ENCODE results near the gene FNDC8.
"Not testable (repeated sequence)": the region's sequence is repeated elsewhere in the genome, so short reads cannot be mapped to it uniquely, and the experiment has no call there.

FNDC8 gene

GRCh38 chr17:35097776-35098175 is 23.6 kb upstream of the FNDC8 start:
- no peak for DNase-seq

- no peak for DNase-seq
These were observed 21.5 kb upstream of the FNDC8 start for GRCh38 chr17:35099908-35100307.

DNA sequence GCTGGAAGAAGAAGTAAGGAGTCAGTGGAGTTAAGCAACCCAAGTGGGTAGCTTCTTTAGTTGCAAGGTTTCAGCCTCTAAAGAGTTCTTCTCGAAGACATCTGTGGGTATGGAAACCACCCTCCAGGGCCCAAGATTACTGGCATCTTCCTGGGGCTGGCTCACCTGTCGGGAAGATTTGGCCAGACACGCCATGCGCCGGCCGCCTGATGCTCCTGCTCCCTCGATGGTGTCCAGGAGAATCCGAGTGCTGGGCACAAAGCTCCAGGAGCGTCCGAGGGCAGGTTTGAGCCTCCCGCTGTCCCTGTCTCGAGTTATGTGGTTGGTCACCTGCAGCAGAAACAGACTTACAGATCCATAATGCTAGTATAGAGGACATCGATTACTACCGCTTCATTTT is 20.4 kb upstream of the FNDC8 start:
- DNase-seq = no peak

DNA sequence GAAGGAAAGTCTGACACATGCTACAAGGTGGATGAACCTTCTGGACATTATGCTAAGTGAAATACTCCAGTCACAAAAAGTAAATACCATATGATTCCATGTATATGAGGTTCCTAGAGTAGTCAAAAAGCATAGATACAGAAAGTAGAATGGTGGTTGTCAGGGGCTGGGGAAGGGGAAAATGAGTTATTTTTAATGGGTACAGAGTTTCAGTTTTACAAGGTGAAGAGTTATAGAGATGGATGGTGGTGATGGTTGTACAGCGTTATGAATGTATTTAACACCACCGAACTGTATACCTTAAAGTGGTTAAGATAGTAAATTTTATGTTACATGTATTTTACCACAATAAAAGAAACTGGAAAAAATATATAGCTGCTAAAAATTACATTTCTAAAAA is 19.7 kb upstream of the FNDC8 start:
- no peak for DNase-seq

DNA sequence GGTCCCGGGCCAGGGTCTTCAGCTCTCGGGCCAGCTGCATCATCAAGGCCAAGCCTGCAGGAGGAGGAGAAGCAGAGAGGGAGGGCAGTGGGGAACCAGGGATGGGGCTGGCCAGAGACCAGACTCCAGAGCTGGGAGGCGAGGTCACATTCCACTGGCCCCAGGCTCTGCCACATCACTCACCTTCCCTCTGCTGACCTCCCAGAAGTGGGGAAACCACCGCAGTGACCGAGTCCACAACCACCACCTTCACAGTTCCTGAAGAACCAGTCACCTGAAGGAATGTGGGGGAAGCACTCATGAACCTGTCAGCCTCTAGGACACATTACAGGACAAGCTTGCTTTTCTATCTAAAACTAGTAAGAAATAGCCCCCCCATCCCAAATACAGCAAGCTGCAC is 18.1 kb upstream of the FNDC8 start:
- DNase-seq = no peak

- no peak for DNase-seq
These were observed 16.5 kb upstream of the FNDC8 start for GRCh38 chr17:35104844-35105450.

- DNase-seq = not testable (repeated sequence)
These were observed 10.6 kb upstream of the FNDC8 start for GRCh38 chr17:35110791-35111190.

DNA sequence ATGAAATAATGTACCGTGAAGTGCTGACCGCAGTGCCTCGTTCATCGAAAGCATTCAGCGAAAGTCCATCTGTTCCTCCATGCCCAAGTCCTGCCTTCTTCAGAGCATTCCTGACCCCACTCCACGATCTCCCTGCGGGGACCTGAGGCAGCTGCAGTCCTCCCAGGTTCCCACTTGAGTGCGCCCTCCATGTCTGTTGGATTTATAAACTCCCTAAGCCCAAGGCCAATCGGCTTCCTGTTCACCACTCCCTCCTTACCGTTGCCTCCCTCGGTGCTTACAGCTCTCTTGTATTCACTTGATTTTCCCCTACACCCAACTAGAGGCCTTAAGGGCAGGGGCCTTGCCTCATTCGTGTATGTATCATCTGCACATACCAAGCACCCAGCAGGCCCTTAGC is 4.6 kb upstream of the FNDC8 start:
- no peak for DNase-seq

- peak; percentile 36 to 43 for DNase-seq
These were observed 3.4 kb upstream of the FNDC8 start for GRCh38 chr17:35117984-35118383.

- peak; percentile 66 to 72 for DNase-seq
These were observed 1.8 kb upstream of the FNDC8 start, which contains the start of gene RAD51D for GRCh38 chr17:35119370-35120165. RAD51D (minus strand) TSS chr17:35119860; CDS start chr17:35119613, 247 bp downstream.

DNA sequence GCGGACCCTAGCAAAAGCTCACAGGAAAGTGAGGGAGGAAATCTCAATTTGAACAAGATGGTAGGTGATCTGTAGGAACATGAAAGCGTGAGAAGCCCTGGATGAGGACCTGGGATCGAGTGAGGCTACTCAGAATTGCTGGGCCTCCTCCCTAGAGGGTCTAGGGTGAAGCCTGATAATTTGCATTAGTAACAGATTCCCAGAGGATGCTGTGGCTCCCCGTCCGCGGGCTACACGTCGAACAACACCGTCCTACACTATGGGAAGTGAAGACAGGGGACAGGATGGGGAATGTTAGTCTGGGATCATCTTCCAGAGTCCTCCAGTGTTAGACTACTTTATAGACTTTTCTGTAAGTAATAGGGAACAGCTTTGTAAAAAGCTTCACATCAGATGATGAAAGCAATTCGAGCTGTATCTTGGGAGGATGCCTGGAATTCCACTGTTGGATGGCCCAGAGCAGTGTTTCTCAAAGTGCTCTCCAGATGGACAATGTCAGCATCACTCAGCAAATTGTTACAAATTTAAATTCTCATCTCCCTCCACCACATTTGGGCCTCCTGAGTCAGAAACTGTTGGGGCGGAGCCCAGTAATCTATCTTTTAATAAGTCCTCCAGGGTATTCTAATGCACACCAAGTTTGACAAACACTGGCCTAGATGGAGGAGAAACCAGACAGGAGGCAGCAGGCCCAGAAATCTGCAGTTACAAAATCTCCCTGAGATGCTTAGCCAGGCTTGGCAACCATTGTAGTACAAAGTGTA is 6.5 kb downstream of the FNDC8 start:
- DNase-seq = no peak

GRCh38 chr17:35129154-35129972 is 7.9 kb downstream of the FNDC8 start:
- no peak for DNase-seq

DNA sequence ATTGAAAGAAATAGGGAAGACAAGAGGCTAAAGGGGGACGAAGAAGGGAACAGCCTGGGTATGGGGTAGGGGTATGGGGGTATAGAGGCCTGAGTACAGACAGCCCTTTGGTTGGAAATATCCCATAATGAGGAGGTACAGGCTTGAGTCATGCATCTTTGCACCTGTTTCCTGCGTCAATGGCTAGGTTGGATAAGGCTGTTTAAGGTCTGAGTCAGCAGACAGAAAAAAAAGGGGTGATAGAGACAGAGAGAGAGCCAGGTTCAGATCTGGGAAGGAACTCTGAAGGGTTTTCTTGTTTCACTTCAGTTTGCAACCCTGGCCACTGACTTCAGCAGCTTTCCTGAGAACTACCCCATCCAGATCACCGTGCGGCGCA is 8.5 kb downstream of the FNDC8 start:
- no peak for DNase-seq

- no peak for DNase-seq
These were observed 9.0 kb downstream of the FNDC8 start for GRCh38 chr17:35130392-35130791.

DNA sequence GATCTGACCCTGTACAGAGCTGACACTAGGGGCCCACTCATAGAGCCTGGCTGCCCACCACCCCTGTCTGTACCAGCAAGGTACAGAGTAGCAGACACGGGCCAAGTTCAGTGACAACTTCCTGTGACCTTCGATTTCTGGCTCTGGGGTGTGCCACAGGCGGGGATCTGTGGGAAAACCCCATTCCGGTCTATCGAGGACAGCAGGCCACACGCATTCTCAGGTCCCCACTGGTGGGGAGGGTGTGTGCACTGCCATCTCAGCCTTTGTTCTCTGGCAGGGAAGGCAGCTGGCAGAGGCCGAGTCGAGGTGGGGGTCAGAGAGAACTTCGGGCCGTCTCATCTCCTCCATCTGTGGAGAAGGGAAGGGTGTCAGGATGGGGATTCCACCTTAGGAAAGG is 10.7 kb downstream of the FNDC8 start:
- no peak for DNase-seq

- DNase-seq = no peak
These were observed 11.6 kb downstream of the FNDC8 start for GRCh38 chr17:35132816-35133550.

- DNase-seq = no peak
These were observed 13.9 kb downstream of the FNDC8 start for GRCh38 chr17:35135322-35135721.

DNA sequence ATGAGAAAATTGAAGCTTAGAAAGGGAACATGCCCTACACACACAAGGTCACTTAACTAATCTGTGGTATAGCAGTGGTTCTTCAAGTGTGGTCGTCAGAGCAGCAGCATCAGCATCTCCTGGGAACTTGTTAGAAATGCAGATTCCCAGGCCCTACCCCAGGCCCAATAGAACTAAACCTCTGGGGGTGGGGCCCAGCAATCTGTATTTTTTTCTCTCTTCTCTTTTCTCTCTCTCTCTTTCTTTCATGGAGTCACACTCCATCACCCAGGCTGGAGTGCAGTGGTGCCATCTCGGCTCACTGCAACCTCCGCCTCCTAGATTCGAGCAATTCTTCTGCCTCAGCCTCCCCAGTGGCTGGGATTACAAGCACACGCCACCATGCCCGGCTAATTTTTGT is 16.8 kb downstream of the FNDC8 start:
- DNase-seq = no peak

- peak; percentile 69 to 83 for DNase-seq
These were observed 20.5 kb downstream of the FNDC8 start, which contains the start of gene NLE1 for GRCh38 chr17:35141681-35142466. NLE1 (minus strand) TSS chr17:35142303; CDS start chr17:35142275, 28 bp downstream.

GRCh38 chr17:35142467-35142796 is 21.0 kb downstream of the FNDC8 start:
- no peak for DNase-seq

DNA sequence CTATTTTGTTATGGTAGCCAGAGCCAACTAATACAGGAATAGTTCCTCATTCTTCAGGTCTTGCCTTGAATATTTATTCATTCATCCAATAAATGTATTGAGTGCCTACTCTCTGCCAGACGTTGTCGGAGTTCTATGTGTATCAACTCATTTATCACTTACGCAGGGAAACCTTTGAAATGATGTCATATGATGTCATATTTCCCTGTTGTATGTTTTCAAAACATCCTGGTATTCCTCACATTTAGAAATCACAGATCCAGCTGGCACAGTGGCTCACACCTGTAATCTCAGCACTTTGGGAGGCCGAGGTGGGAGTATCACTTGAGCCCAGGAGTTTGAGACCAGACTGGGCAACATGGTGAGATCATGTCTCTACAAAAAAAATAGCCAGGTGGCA is 23.4 kb downstream of the FNDC8 start:
- DNase-seq = no peak
